Coronary artery (tissue), 2 donors: ENCODE data around the gene ASTL.

Source experiments
- DNase-seq: peaks from one replicate; pipeline ENCODE4 v3.0.0-alpha.2; 2017; ENCODE audit warnings: low spot score
- H3K27ac ChIP-seq, 2 donors: fragments of 200-600 bp; sonication (generic); one replicate each; pipeline ENCODE4 v1.5.1; 2016 to 2019
- H3K4me3 ChIP-seq: fragments of 200-600 bp; sonication (generic); 2 replicates; pipeline ENCODE4 v1.5.1; 2016; ENCODE audit warnings: mild to moderate bottlenecking, moderate library complexity
- CTCF ChIP-seq: fragments of 200-600 bp; sonication (generic); IDR thresholded peaks from one replicate; pipeline ENCODE4 v1.5.1; 2019; ENCODE audit warnings: antibody characterized with exemption

Gene ASTL

GRCh38 chr2:96159084-96159830 is 21.0 kb upstream of the ASTL start:
- Histone ChIP-seq H3K4me3 (no peak overlapping the region), H3K27ac (no peak overlapping the region)
- no peak for DNase-seq
- TF ChIP-seq CTCF = no peak

- Histone ChIP-seq H3K4me3 (no peak overlapping the region), H3K27ac (no peak overlapping the region)
- no peak for DNase-seq
- TF ChIP-seq CTCF = no peak
Measured at GRCh38 chr2:96158554-96158940, 20.2 kb upstream of the ASTL start.

GRCh38 chr2:96157649-96158553 is 19.6 kb upstream of the ASTL start:
- H3K4me3 ChIP-seq = no peak overlapping the region
- DNase-seq = no peak

GRCh38 chr2:96156926-96157648 is 18.8 kb upstream of the ASTL start:
- no peak for TF ChIP-seq CTCF
- no peak for DNase-seq
- Histone ChIP-seq H3K27ac (no peak overlapping the region), H3K4me3 (no peak overlapping the region)

More at GRCh38 chr2:96157649-96158553, 19.6 kb upstream of the ASTL start:
- no peak overlapping the region for H3K27ac ChIP-seq
- TF ChIP-seq CTCF = no peak

GRCh38 chr2:96156011-96156820 is 17.9 kb upstream of the ASTL start:
- no peak for TF ChIP-seq CTCF
- DNase-seq = no peak
- H3K4me3 ChIP-seq = no peak overlapping the region
- H3K27ac ChIP-seq = no peak overlapping the region
